HepG2 (cell line): Measurements from ENCODE around the gene BLMH. TPM values are rescaled to one million over a fixed set of nuclear protein-coding genes. Genes with fewer than 3 reads are reported as not detected.

Experiments
- ARHGAP35 ChIP-seq: sonication (generic); formaldehyde crosslinking; IDR thresholded peaks from 2 replicates; pipeline ENCODE4 v1.9.0; 2022; ENCODE audit warnings: mild to moderate bottlenecking, inconsistent platforms, moderate library complexity, missing genetic modification reagents, borderline replicate concordance
- ATF7 ChIP-seq, 2 experiments: fragments of 450-650 bp in 1 of 2; sonication (generic) in 1 of 2; formaldehyde crosslinking in 1 of 2; IDR thresholded peaks; 2 replicates each; pipeline versions ENCODE4 v1.4.0 to v1.6.1; 2016 to 2020; ENCODE audit warnings: antibody characterized with exemption in 1 of 2, mild to moderate bottlenecking in 1 of 2, missing genetic modification reagents in 1 of 2
- GZF1 ChIP-seq: sonication (generic); formaldehyde crosslinking; IDR thresholded peaks from 2 replicates; pipeline ENCODE4 v1.5.1; 2020; ENCODE audit warnings: mild to moderate bottlenecking, missing genetic modification reagents
- IRF1 ChIP-seq: sonication (generic); formaldehyde crosslinking; IDR thresholded peaks from 2 replicates; pipeline ENCODE4 v1.4.0; 2020; ENCODE audit warnings: low read depth, mild to moderate bottlenecking, missing genetic modification reagents
- MZF1 ChIP-seq: sonication (generic); formaldehyde crosslinking; IDR thresholded peaks from 2 replicates; pipeline ENCODE4 v1.8.1; 2023; ENCODE audit warnings: mild to moderate bottlenecking, missing genetic modification reagents, borderline replicate concordance
- PCBP1 ChIP-seq: fragments of 200-400 bp; formaldehyde crosslinking; IDR thresholded peaks from 2 replicates; pipeline ENCODE4 v1.6.1; 2017; ENCODE audit warnings: mild to moderate bottlenecking, low read depth, low read length, borderline replicate concordance
- POLR2A ChIP-seq, 2 experiments: IDR thresholded peaks; 2 replicates each; pipeline ENCODE4 v1.6.1; 2011; ENCODE audit warnings: low read depth in 2 of 2, low read length in 2 of 2, mild to moderate bottlenecking in 1 of 2, moderate library complexity in 1 of 2; ENCODE audit not compliant: insufficient read depth in 1 of 2
- RCOR2 ChIP-seq: IDR thresholded peaks from 2 replicates; pipeline ENCODE4 v1.6.1; 2016; ENCODE audit warnings: missing biosample characterization, missing genetic modification reagents
- RORA ChIP-seq: sonication (generic); formaldehyde crosslinking; IDR thresholded peaks from 2 replicates; pipeline ENCODE4 v1.5.0; 2020; ENCODE audit warnings: mild to moderate bottlenecking, missing genetic modification reagents, moderate library complexity
- SRSF1 ChIP-seq: fragments of 200-400 bp; formaldehyde crosslinking; optimal IDR thresholded peaks from 2 replicates; pipeline ENCODE3; 2017; ENCODE audit warnings: mild to moderate bottlenecking, low read depth, low read length, moderate library complexity
- TBL1XR1 ChIP-seq: fragments of 150-350 bp; IDR thresholded peaks from 2 replicates; pipeline ENCODE4 v1.6.1; 2014; ENCODE audit warnings: borderline replicate concordance, low read length; ENCODE audit not compliant: partially characterized antibody
- TBP ChIP-seq: sonication (generic); formaldehyde crosslinking; IDR thresholded peaks from 2 replicates; pipeline ENCODE4 v1.5.0; 2020; ENCODE audit warnings: missing genetic modification reagents
- TCF12 ChIP-seq, 2 experiments: fragments of 450-650 bp in 1 of 2; sonication (generic) in 1 of 2; formaldehyde crosslinking in 1 of 2; IDR thresholded peaks; 2 replicates each; pipeline versions ENCODE4 v1.6.1 to v1.8.0; 2017 to 2022; ENCODE audit warnings: antibody characterized with exemption in 1 of 2, mild to moderate bottlenecking in 1 of 2, missing genetic modification reagents in 1 of 2, moderate library complexity in 1 of 2
- ZBTB14 ChIP-seq: sonication (generic); formaldehyde crosslinking; IDR thresholded peaks from 2 replicates; pipeline ENCODE4 v1.4.0; 2020; ENCODE audit warnings: missing genetic modification reagents
- ZBTB34 ChIP-seq: sonication (generic); formaldehyde crosslinking; IDR thresholded peaks from 2 replicates; pipeline ENCODE4 v1.8.0; 2022; ENCODE audit warnings: mild to moderate bottlenecking, missing genetic modification reagents
- ZBTB39 ChIP-seq: sonication (generic); formaldehyde crosslinking; IDR thresholded peaks from 2 replicates; pipeline ENCODE4 v1.5.0; 2020; ENCODE audit warnings: missing genetic modification reagents
- ZBTB42 ChIP-seq: sonication (generic); formaldehyde crosslinking; IDR thresholded peaks from 2 replicates; pipeline ENCODE4 v1.5.0; 2020; ENCODE audit warnings: mild to moderate bottlenecking, missing genetic modification reagents
- ZNF30 ChIP-seq: sonication (generic); formaldehyde crosslinking; IDR thresholded peaks from 2 replicates; pipeline ENCODE4 v1.5.0; 2020; ENCODE audit warnings: mild to moderate bottlenecking, missing genetic modification reagents
- ZNF460 ChIP-seq: sonication (generic); formaldehyde crosslinking; IDR thresholded peaks from 2 replicates; pipeline ENCODE4 v1.5.1; 2020; ENCODE audit warnings: missing genetic modification reagents, mild to moderate bottlenecking, borderline replicate concordance
- ZNF543 ChIP-seq: sonication (generic); formaldehyde crosslinking; IDR thresholded peaks from 2 replicates; pipeline ENCODE4 v1.4.0; 2020; ENCODE audit warnings: mild to moderate bottlenecking, missing genetic modification reagents
- ZNF549 ChIP-seq: sonication (generic); formaldehyde crosslinking; IDR thresholded peaks from 2 replicates; pipeline ENCODE4 v1.5.0; 2020; ENCODE audit warnings: missing genetic modification reagents
- ZNF556 ChIP-seq: sonication (generic); formaldehyde crosslinking; IDR thresholded peaks from 2 replicates; pipeline ENCODE4 v1.4.0; 2020; ENCODE audit warnings: mild to moderate bottlenecking, missing genetic modification reagents, borderline replicate concordance
- ZNF558 ChIP-seq: sonication (generic); formaldehyde crosslinking; IDR thresholded peaks from 2 replicates; pipeline ENCODE4 v1.9.0; 2022; ENCODE audit warnings: mild to moderate bottlenecking, missing genetic modification reagents, borderline replicate concordance
- ZNF598 ChIP-seq: sonication (generic); formaldehyde crosslinking; IDR thresholded peaks from 2 replicates; pipeline ENCODE4 v1.5.1; 2020; ENCODE audit warnings: mild to moderate bottlenecking, missing genetic modification reagents, borderline replicate concordance
- ZNF891 ChIP-seq: sonication (generic); formaldehyde crosslinking; IDR thresholded peaks from 2 replicates; pipeline ENCODE4 v1.5.0; 2020; ENCODE audit warnings: mild to moderate bottlenecking, missing genetic modification reagents
- polyA plus RNA-seq, 8 experiments: library from polyadenylated mRNA; depleted of rRNA in 3 of 8; stranded (reverse) in 7 of 8; unstranded in 1 of 8; fragments of >200 nt; fragmentation: Illumina TruSeq in 4 of 8; extraction: Trizol in 4 of 8; gene quantifications; 2 replicates each; pipeline versions ENCODE4 v1.2.1 to v1.2.3, GENCODE V29; 2011 to 2016; ENCODE audit warnings: low read depth in 4 of 8, missing spikeins in 1 of 8, mixed read lengths in 1 of 8; ENCODE audit not compliant: insufficient read depth in 1 of 8
- total RNA-seq, 5 experiments: library from RNA; depleted of rRNA; stranded (reverse); fragments of >200 nt; fragmentation: Illumina TruSeq; extraction: Trizol; gene quantifications; 2 replicates each; pipeline ENCODE4 v1.2.3, GENCODE V29; 2016; ENCODE audit warnings: low read depth in 1 of 5

Gene BLMH
- total and polyA plus RNA-seq, 2 of the 13 experiments (the other 11 are each of a cell fraction or from before 2014, with no cell fraction given), result 12.1 to 41.0 TPM

- TF ChIP-seq ZBTB34 (CRISPR knock-in tag) (no peak), ZBTB14 (CRISPR knock-in tag) (no peak), ZNF891 (CRISPR knock-in tag) (no peak), GZF1 (CRISPR knock-in tag) (no peak), ZNF558 (CRISPR knock-in tag) (no peak), ZNF556 (CRISPR knock-in tag) (no peak), PCBP1 (no peak), ZNF460 (CRISPR knock-in tag) (peak; percentile 46; the same call in 1 of the 2 replicates), ZNF549 (no peak), TCF12 (IDR thresholded peaks at IDR 0.05) (no peak), TCF12 (CRISPR knock-in tag; IDR thresholded peaks at IDR 0.05) (no peak), ARHGAP35 (no peak), TBP (CRISPR knock-in tag) (no peak), IRF1 (CRISPR knock-in tag) (no peak), ZNF30 (CRISPR knock-in tag) (no peak), ZBTB39 (CRISPR knock-in tag) (no peak), ZNF543 (CRISPR knock-in tag) (no peak; the same call in 1 of the 2 replicates), MZF1 (CRISPR knock-in tag) (no peak), ZNF598 (CRISPR knock-in tag) (no peak), RORA (CRISPR knock-in tag) (no peak), ZBTB42 (CRISPR knock-in tag) (no peak), TBL1XR1 (peak; percentile 17), ATF7 (IDR thresholded peaks at IDR 0.05) (0 out of 2 replicates have a peak, but pooled peaks have one; percentile 2), ATF7 (CRISPR knock-in tag; IDR thresholded peaks at IDR 0.05) (peak; percentile 18; the same call in 1 of the 2 replicates), POLR2A (IDR thresholded peaks at IDR 0.05; ENCODE audit: insufficient read depth in 1 of 2, low read depth in 2 of 2, low read length in 2 of 2) (peak; percentile 41 to 70; a peak in 3 of 4 replicates), SRSF1 (no peak), RCOR2 (peak; percentile 71; the same call in 1 of the 2 replicates)
These were observed 65.7 kb downstream of the BLMH start (continued) for GRCh38 chr17:30225919-30226553.
